ENCODE results near the gene WASHC2C. TPM values are rescaled to one million over a fixed set of nuclear protein-coding genes. Genes with fewer than 3 reads are reported as not detected.
"Not testable (repeated sequence)": the region's sequence is repeated elsewhere in the genome, so short reads cannot be mapped to it uniquely, and the experiment has no call there.

WASHC2C gene
- total RNA-seq, 1 experiment from 2014 or later, result 41.3 TPM

GRCh38 chr10:45761622-45762021 lies 34.6 kb downstream of the WASHC2C start:
- not testable (repeated sequence) for DNase-seq (ENCODE audit: low spot score)

GRCh38 chr10:45763037-45763436 lies 36.0 kb downstream of the WASHC2C start:
- not testable (repeated sequence) for DNase-seq (ENCODE audit: low spot score)

GRCh38 chr10:45768334-45768733 lies 41.3 kb downstream of the WASHC2C start:
- not testable (repeated sequence) for DNase-seq (ENCODE audit: low spot score)

- DNase-seq (ENCODE audit: low spot score), result not testable (repeated sequence)
Measured at GRCh38 chr10:45771757-45772461, 44.8 kb downstream of the WASHC2C start.

GRCh38 chr10:45786217-45786616 lies 59.2 kb downstream of the WASHC2C start:
- DNase-seq (ENCODE audit: low spot score), result not testable (repeated sequence)

- DNase-seq (ENCODE audit: low spot score), result not testable (repeated sequence)
Measured at GRCh38 chr10:45787212-45787741, 60.2 kb downstream of the WASHC2C start.

- DNase-seq (ENCODE audit: low spot score), result not testable (repeated sequence)
Measured at GRCh38 chr10:45789991-45790390, 62.9 kb downstream of the WASHC2C start.

GRCh38 chr10:45790694-45791426 lies 63.8 kb downstream of the WASHC2C start:
- DNase-seq (ENCODE audit: low spot score), result not testable (repeated sequence)

GRCh38 chr10:45794761-45795160 lies 67.7 kb downstream of the WASHC2C start:
- not testable (repeated sequence) for DNase-seq (ENCODE audit: low spot score)

GRCh38 chr10:45803060-45804010 lies 76.3 kb downstream of the WASHC2C start:
- DNase-seq (ENCODE audit: low spot score), result peak; percentile 83

GRCh38 chr10:45804996-45805395 lies 77.9 kb downstream of the WASHC2C start:
- not testable (repeated sequence) for DNase-seq (ENCODE audit: low spot score)

GRCh38 chr10:45809837-45810236 lies 82.8 kb downstream of the WASHC2C start:
- DNase-seq (ENCODE audit: low spot score), result no peak

GRCh38 chr10:45811075-45811474 lies 84.0 kb downstream of the WASHC2C start:
- DNase-seq (ENCODE audit: low spot score), result no peak

GRCh38 chr10:45812959-45813358 lies 85.9 kb downstream of the WASHC2C start:
- not testable (repeated sequence) for DNase-seq (ENCODE audit: low spot score)

GRCh38 chr10:45814146-45814545 lies 87.1 kb downstream of the WASHC2C start:
- peak; percentile 8 for DNase-seq (ENCODE audit: low spot score)

GRCh38 chr10:45817130-45817859 lies 90.2 kb downstream of the WASHC2C start:
- DNase-seq (ENCODE audit: low spot score), result no peak

GRCh38 chr10:45817912-45818311 lies 90.8 kb downstream of the WASHC2C start:
- DNase-seq (ENCODE audit: low spot score), result no peak

GRCh38 chr10:45819552-45819951 lies 92.5 kb downstream of the WASHC2C start:
- no peak for DNase-seq (ENCODE audit: low spot score)

GRCh38 chr10:45820107-45820830 lies 93.2 kb downstream of the WASHC2C start:
- DNase-seq (ENCODE audit: low spot score), result not testable (repeated sequence)

- DNase-seq (ENCODE audit: low spot score), result not testable (repeated sequence)
Measured at GRCh38 chr10:45822918-45823317, 95.9 kb downstream of the WASHC2C start.

Measured in A172 (cell line).